ENCODE data around the gene PSMB5. TPM values are rescaled to one million over a fixed set of nuclear protein-coding genes. Genes with fewer than 3 reads are reported as not detected.
A peak's percentile ranks its signal among the peaks of the same experiment; 100 is the strongest.

Gene PSMB5
- total and polyA plus RNA-seq, 2 of the 13 experiments (the other 11 are each of a cell fraction or from before 2014, with no cell fraction given), result 705 to 871 TPM

DNA sequence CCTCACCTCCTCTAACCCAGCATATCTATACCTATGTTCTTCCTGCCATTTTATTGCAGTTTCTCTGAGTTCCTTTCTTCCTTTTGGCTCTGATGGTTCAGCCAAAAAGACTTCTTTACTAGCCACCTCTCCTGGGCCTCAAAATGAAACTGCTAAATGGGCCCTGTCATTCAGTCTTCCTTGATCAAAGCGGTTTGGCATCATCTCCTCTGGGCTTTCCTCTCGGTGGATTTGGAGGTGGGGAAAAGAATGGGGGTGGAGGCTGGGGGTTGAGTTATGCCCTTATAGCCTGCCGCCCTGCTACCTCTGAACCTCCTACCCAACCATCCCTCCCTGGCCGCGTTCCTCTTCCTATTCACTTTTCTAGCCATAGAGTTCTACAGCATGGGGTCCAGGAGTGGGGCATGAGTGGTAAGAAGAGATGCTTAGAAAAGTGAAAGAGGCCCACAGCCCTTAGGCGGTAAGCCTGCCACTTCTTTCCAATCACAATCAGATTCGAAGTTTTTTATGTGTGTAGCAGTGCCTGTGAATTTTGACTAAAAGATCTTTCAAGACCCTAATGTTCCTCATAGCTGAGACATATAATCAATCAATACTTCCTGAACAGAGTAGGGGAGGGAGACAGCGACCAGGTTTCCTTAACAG is 54.8 kb downstream of the PSMB5 start (continued):
- no peak for TF ChIP-seq ZNF318 (CRISPR knock-in tag; IDR thresholded peaks at IDR 0.05)
- no peak for TF ChIP-seq MAFK (conservative IDR thresholded peaks at IDR 0.05 in 1 of 2, IDR thresholded peaks at IDR 0.05 in 1 of 2; ENCODE audit: low read length in 2 of 2)
- TF ChIP-seq, protein P1, sequence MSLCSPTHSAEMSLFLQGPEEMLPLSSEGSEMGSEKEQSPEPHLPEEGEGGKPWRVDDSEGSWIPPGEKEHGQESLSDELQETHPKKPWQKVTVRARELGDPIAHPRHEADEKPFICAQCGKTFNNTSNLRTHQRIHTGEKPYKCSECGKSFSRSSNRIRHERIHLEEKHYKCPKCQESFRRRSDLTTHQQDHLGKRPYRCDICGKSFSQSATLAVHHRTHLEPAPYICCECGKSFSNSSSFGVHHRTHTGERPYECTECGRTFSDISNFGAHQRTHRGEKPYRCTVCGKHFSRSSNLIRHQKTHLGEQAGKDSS (CRISPR knock-in tag; IDR thresholded peaks at IDR 0.05; ENCODE audit: borderline replicate concordance, low read depth), result 0 out of 2 replicates have a peak, but pooled peaks have one; percentile 1
- TF ChIP-seq, protein P2, sequence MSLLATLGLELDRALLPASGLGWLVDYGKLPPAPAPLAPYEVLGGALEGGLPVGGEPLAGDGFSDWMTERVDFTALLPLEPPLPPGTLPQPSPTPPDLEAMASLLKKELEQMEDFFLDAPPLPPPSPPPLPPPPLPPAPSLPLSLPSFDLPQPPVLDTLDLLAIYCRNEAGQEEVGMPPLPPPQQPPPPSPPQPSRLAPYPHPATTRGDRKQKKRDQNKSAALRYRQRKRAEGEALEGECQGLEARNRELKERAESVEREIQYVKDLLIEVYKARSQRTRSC (CRISPR knock-in tag; IDR thresholded peaks at IDR 0.05; ENCODE audit: low read depth), result no peak
- no peak for TF ChIP-seq GABPA (IDR thresholded peaks at IDR 0.05; ENCODE audit: low read depth, low read length)
- no peak for TF ChIP-seq GABPA (CRISPR knock-in tag; IDR thresholded peaks at IDR 0.05; ENCODE audit: low read depth)
- TF ChIP-seq ZNF460 (CRISPR knock-in tag; IDR thresholded peaks at IDR 0.05; ENCODE audit: borderline replicate concordance), result no peak
- no peak for TF ChIP-seq ZFP62 (CRISPR knock-in tag; IDR thresholded peaks at IDR 0.05)
- TF ChIP-seq SALL1 (CRISPR knock-in tag; IDR thresholded peaks at IDR 0.05), result no peak
- TF ChIP-seq TCF7 (IDR thresholded peaks at IDR 0.05; ENCODE audit: low read depth), result no peak
- no peak for TF ChIP-seq WIZ (CRISPR knock-in tag; IDR thresholded peaks at IDR 0.05)
- TF ChIP-seq POGZ (CRISPR knock-in tag; IDR thresholded peaks at IDR 0.05), result no peak
- TF ChIP-seq POLR2G (IDR thresholded peaks at IDR 0.05; ENCODE audit: low read depth, low read length), result peak; percentile 21; the same call in 1 of the 2 replicates
- TF ChIP-seq HMG20B (CRISPR knock-in tag; conservative IDR thresholded peaks at IDR 0.05), result 0 out of 2 replicates have a peak, but pooled peaks have one; percentile 5
- no peak for TF ChIP-seq SIX4 (CRISPR knock-in tag; IDR thresholded peaks at IDR 0.05)
- no peak for TF ChIP-seq CHD4 (IDR thresholded peaks at IDR 0.05; ENCODE audit: borderline replicate concordance, low read length)
- no peak for TF ChIP-seq ZNF891 (CRISPR knock-in tag; IDR thresholded peaks at IDR 0.05)
- TF ChIP-seq ZNF768 (CRISPR knock-in tag; IDR thresholded peaks at IDR 0.05), result no peak
- peak; percentile 2; the same call in 1 of the 2 replicates for TF ChIP-seq NFKBIZ (CRISPR knock-in tag; IDR thresholded peaks at IDR 0.05)
- no peak for TF ChIP-seq ZNF256 (CRISPR knock-in tag; conservative IDR thresholded peaks at IDR 0.05)
- no peak for TF ChIP-seq ZNF761 (CRISPR knock-in tag; conservative IDR thresholded peaks at IDR 0.05)
- TF ChIP-seq MAX (IDR thresholded peaks at IDR 0.05), result no peak
